ENCODE measurements around the gene SPATA3. TPM values are rescaled to one million over a fixed set of nuclear protein-coding genes. Genes with fewer than 3 reads are reported as not detected.

The SPATA3 gene
- total and polyA plus RNA-seq, 2 experiments from 2014 or later: not detected

GRCh38 chr2:231046916-231047273, 51.0 kb downstream of the SPATA3 start (continued):
- no peak for TF ChIP-seq ZNF462 (CRISPR knock-in tag; IDR thresholded peaks at IDR 0.05)
- no peak for TF ChIP-seq CREB1 (CRISPR knock-in tag; IDR thresholded peaks at IDR 0.05; ENCODE audit: low read depth)

DNA sequence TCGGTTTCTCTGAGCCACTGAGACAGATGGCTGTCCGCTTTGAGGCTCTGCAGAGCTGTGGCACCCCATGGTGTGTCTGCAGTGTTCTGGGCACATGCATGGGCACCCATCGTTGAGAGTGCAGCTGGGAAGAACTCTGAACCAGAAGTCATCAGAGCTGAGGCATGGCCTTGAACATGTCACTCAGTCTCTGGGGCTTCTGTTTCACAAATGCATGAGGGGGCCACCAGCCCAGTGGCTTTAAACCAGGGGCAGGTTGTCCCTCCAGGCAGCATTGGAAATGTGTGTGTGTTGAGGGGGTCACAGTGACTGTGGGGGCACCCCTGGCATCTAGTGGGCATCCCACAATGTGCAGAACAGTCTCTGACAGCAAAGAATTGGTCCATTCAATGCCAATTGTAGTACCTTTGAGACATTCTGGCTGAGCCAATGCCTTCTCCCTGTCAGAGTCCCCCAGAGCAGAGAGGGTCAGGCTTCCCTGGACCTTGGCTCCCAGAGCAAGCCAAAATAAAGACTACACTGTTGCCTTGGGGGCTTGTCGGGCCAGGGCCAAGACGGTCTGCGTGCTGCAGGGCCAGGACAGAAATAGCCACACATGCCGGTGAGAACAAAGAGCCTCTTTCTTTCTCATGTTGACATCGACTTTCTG, 51.5 kb downstream of the SPATA3 start:
- Mint-ChIP-seq H3K27ac (no peak overlapping the region), H3K9me3 (no peaks in the 10 kb centered on the region), H3K36me3 (ENCODE audit: low read depth) (no peaks in the 10 kb centered on the region), H3K27me3 (ENCODE audit: insufficient read depth, low read depth, poor library complexity) (peaks cover 12% of the 10 kb centered on the region), H3K4me3 (no peak overlapping the region), H3K4me1 (peaks cover 6% of the 10 kb centered on the region; the same call in 2 of the 3 replicates)
- no peak overlapping the region for H3K4me3 ChIP-seq
- no peaks in the 10 kb centered on the region for H4K20me1 ChIP-seq (replicated peaks; ENCODE audit: insufficient read depth)
- H3K4me1 ChIP-seq (ENCODE audit: insufficient read depth): peaks cover 2% of the 10 kb centered on the region; the same call in 1 of the 2 replicates
- H3K79me2 ChIP-seq (replicated peaks; ENCODE audit: insufficient read depth): no peaks in the 10 kb centered on the region
- H3K27ac ChIP-seq (ENCODE audit: low read depth): no peak overlapping the region
- no peaks in the 10 kb centered on the region for H3K36me3 ChIP-seq (ENCODE audit: insufficient read depth)
- H3K4me2 ChIP-seq: no peak overlapping the region
- no peak overlapping the region for H2AFZ ChIP-seq
- ATAC-seq (no peak), DNase-seq (ENCODE audit: low spot score) (no peak)
- no peaks in the 10 kb centered on the region for H3F3A ChIP-seq (replicated peaks; ENCODE audit: low read depth)
- peaks cover 14% of the 10 kb centered on the region for H3K27me3 ChIP-seq (ENCODE audit: insufficient read depth)
- no peaks in the 10 kb centered on the region for H3K9me2 ChIP-seq (ENCODE audit: insufficient read depth)
- TF ChIP-seq POLR2AphosphoS5 (IDR thresholded peaks at IDR 0.05; ENCODE audit: low read depth): no peak
- no peak for TF ChIP-seq NANOG (IDR thresholded peaks at IDR 0.05; ENCODE audit: borderline replicate concordance)
- TF ChIP-seq ZNF331 (CRISPR knock-in tag; IDR thresholded peaks at IDR 0.05; ENCODE audit: low read depth): no peak
- TF ChIP-seq ZNF114 (CRISPR knock-in tag; IDR thresholded peaks at IDR 0.05): no peak
- TF ChIP-seq STAT1 (IDR thresholded peaks at IDR 0.05; ENCODE audit: unreplicated experiment): no peak
- no peak for TF ChIP-seq EZH2 (IDR thresholded peaks at IDR 0.05; ENCODE audit: low read depth, unreplicated experiment)
- no peak for TF ChIP-seq CREB1 (CRISPR knock-in tag; IDR thresholded peaks at IDR 0.05; ENCODE audit: low read depth)
- TF ChIP-seq, protein P1, sequence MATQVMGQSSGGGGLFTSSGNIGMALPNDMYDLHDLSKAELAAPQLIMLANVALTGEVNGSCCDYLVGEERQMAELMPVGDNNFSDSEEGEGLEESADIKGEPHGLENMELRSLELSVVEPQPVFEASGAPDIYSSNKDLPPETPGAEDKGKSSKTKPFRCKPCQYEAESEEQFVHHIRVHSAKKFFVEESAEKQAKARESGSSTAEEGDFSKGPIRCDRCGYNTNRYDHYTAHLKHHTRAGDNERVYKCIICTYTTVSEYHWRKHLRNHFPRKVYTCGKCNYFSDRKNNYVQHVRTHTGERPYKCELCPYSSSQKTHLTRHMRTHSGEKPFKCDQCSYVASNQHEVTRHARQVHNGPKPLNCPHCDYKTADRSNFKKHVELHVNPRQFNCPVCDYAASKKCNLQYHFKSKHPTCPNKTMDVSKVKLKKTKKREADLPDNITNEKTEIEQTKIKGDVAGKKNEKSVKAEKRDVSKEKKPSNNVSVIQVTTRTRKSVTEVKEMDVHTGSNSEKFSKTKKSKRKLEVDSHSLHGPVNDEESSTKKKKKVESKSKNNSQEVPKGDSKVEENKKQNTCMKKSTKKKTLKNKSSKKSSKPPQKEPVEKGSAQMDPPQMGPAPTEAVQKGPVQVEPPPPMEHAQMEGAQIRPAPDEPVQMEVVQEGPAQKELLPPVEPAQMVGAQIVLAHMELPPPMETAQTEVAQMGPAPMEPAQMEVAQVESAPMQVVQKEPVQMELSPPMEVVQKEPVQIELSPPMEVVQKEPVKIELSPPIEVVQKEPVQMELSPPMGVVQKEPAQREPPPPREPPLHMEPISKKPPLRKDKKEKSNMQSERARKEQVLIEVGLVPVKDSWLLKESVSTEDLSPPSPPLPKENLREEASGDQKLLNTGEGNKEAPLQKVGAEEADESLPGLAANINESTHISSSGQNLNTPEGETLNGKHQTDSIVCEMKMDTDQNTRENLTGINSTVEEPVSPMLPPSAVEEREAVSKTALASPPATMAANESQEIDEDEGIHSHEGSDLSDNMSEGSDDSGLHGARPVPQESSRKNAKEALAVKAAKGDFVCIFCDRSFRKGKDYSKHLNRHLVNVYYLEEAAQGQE (IDR thresholded peaks at IDR 0.05; ENCODE audit: unreplicated experiment): no peak
- TF ChIP-seq, protein P2, sequence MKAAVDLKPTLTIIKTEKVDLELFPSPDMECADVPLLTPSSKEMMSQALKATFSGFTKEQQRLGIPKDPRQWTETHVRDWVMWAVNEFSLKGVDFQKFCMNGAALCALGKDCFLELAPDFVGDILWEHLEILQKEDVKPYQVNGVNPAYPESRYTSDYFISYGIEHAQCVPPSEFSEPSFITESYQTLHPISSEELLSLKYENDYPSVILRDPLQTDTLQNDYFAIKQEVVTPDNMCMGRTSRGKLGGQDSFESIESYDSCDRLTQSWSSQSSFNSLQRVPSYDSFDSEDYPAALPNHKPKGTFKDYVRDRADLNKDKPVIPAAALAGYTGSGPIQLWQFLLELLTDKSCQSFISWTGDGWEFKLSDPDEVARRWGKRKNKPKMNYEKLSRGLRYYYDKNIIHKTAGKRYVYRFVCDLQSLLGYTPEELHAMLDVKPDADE (IDR thresholded peaks at IDR 0.05): no peak
- no peak for TF ChIP-seq EZH2phosphoT487 (IDR thresholded peaks at IDR 0.05; ENCODE audit: unreplicated experiment)
- no peak for TF ChIP-seq JUNB (IDR thresholded peaks at IDR 0.05; ENCODE audit: unreplicated experiment)
